Measurements from ENCODE around the gene C11orf91. TPM values are rescaled to one million over a fixed set of nuclear protein-coding genes. Genes with fewer than 3 reads are reported as not detected.

Gene C11orf91
- total and polyA plus RNA-seq, 12 donors = 0.22 to 0.27 TPM; not detected in 10

- peak overlapping the region in 2 of 5 donors; percentile 76 to 81 for H3K27ac ChIP-seq
- DNase-seq = peak in 6 of 7 donors; percentile 38 to 58 (median 49)
- no peak for TF ChIP-seq POLR2A (IDR thresholded peaks at IDR 0.05)
- no peak for TF ChIP-seq CTCF (IDR thresholded peaks at IDR 0.05)
Observed at GRCh38 chr11:33700063-33700501, 544 bp downstream of the C11orf91 start.

GRCh38 chr11:33699515-33700062 lies 1.0 kb downstream of the C11orf91 start:
- no peak for TF ChIP-seq CTCF (IDR thresholded peaks at IDR 0.05)
- TF ChIP-seq POLR2A (IDR thresholded peaks at IDR 0.05) = no peak
- Histone ChIP-seq H3K4me3 (no peak overlapping the region), H3K4me1 (replicated peaks in 1 of 2) (peaks cover 15 to 30% of the 10 kb centered on the region in 2 donors), H3K36me3 (replicated peaks in 1 of 2) (no peaks in the 10 kb centered on the region), H3K27me3 (no peaks in the 10 kb centered on the region), H3K9me3 (replicated peaks in 1 of 3) (no peaks in the 10 kb centered on the region), H3K27ac (peak overlapping the region in 1 of 5 donors; percentile 81)
- intact Hi-C loops (cut with DNase I) = no loop called here
- DNase-seq = peak in 2 of 7 donors; percentile 30 to 50
- WGBS, 4 donors = 41 to 51% (median 43%) methylated on average over 10 to 12 of the region's 12 CpGs

More at GRCh38 chr11:33700063-33700501, 544 bp downstream of the C11orf91 start:
- Histone ChIP-seq H3K36me3 (replicated peaks in 1 of 2) (no peaks in the 10 kb centered on the region), H3K4me1 (replicated peaks in 1 of 2) (peaks cover 15 to 30% of the 10 kb centered on the region in 2 donors), H3K27me3 (no peaks in the 10 kb centered on the region), H3K4me3 (peak overlapping the region in 2 of 4 donors; percentile 45 to 47), H3K9me3 (replicated peaks in 1 of 3) (no peaks in the 10 kb centered on the region)
- intact Hi-C loops (cut with DNase I) = no loop called here
- WGBS, 4 donors = 17 to 34% (median 20%) methylated on average over 16 to 25 of the region's 25 CpGs

- 85 to 91% (median 87%) methylated on average over 5 of the region's 5 CpGs for WGBS, 4 donors
- no peaks in the 10 kb centered on the region for H3K9me3 ChIP-seq (replicated peaks in 1 of 3)
- TF ChIP-seq CTCF (IDR thresholded peaks at IDR 0.05) (no peak), POLR2A (IDR thresholded peaks at IDR 0.05) (no peak)
- H3K4me1 ChIP-seq (replicated peaks in 1 of 2) = peaks cover 15 to 28% of the 10 kb centered on the region in 2 donors
- intact Hi-C loops (cut with DNase I) = no loop called here
- DNase-seq = no peak
- H3K4me3 ChIP-seq = no peak overlapping the region
- H3K36me3 ChIP-seq (replicated peaks in 1 of 2) = no peaks in the 10 kb centered on the region
- no peaks in the 10 kb centered on the region for H3K27me3 ChIP-seq
- no peak overlapping the region for H3K27ac ChIP-seq
Observed at GRCh38 chr11:33698921-33699320, 1.7 kb downstream of the C11orf91 start.

- no peaks in the 10 kb centered on the region for H3K9me3 ChIP-seq (replicated peaks in 1 of 3)
- intact Hi-C loops (cut with DNase I) = no loop called here
- peaks cover 15 to 26% of the 10 kb centered on the region in 2 donors for H3K4me1 ChIP-seq (replicated peaks in 1 of 2)
- no peaks in the 10 kb centered on the region for H3K36me3 ChIP-seq (replicated peaks in 1 of 2)
- no peak for DNase-seq
- H3K4me3 ChIP-seq = no peak overlapping the region
- no peak overlapping the region for H3K27ac ChIP-seq
- no peaks in the 10 kb centered on the region for H3K27me3 ChIP-seq
- no peak for TF ChIP-seq POLR2A (IDR thresholded peaks at IDR 0.05)
- TF ChIP-seq CTCF (IDR thresholded peaks at IDR 0.05) = no peak
- WGBS, 4 donors = 62 to 80% (median 76%) methylated on average over 3 of the region's 3 CpGs
Observed at GRCh38 chr11:33697997-33698396, 2.6 kb downstream of the C11orf91 start.
